ENCODE measurements around the gene EXOC3L4. TPM values are rescaled to one million over a fixed set of nuclear protein-coding genes. Genes with fewer than 3 reads are reported as not detected.

EXOC3L4 gene
- total and polyA plus RNA-seq, 2 donors (not counting 1 experiment from before 2014, with no cell fraction given) = not detected

DNA sequence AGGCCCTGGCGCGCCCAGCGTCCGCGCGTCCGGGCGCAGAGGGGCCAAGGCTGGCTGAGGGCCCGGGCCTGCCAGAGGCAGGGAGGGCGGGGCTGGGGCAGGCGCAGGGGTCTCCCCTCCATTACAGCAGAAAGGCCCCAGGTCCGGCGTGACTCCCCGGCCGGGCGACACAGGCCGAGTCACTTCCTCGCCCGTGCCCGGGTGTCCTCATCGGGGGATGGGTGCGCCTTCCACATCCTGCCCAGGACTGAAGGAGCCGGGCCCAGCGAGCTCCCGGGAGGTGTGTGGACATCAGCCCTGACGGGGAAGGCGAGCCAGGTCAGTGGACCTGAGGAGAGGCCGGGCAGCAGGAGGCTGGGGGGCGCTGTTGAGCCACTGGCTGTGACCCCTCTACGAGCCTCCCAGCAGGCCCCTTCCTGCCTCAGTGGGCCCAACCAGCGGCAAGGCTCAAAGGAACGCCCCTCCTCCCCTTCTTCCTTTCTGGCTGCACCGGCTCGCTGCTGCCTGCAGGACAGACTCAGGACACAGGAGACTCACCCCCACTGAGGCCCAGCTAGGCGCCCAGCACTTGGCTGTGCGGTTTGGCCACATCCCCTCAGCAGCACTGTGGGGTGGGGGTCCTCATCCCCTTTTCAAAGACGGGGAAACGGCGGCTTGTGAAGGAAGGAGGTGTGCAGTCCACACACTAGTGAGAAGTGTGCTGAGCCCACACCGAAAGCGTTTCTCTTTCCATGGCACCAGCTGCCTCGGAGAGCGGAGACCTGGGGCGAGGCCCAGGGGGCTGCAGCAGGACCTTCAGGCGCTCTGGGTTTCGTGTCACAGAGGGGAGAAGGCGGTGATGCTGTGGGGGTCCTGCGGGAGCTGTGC, 29.3 kb downstream of the EXOC3L4 start:
- no peak overlapping the region for H2AFZ ChIP-seq (ENCODE audit: insufficient read depth, low read depth, low read length, poor library complexity, severe bottlenecking)
- ATAC-seq (ENCODE audit: low read depth) (no peak), DNase-seq (no peak)
- H3K4me3 ChIP-seq (ENCODE audit: control extremely low read depth in 1 of 5, extremely low read depth in 1 of 5, insufficient read depth in 1 of 5, low read depth in 2 of 5, low read length in 4 of 5) = peak overlapping the region in 4 of 5 experiments; percentile 21 to 55 (median 46)
- H4K20me1 ChIP-seq (ENCODE audit: control insufficient read depth, insufficient read depth, low read length, poor library complexity, severe bottlenecking) = no peaks in the 10 kb centered on the region
- H3K9me3 Mint-ChIP-seq (ENCODE audit: insufficient read depth) = no peaks in the 10 kb centered on the region
- peaks cover 0 to 31% (median 17%) of the 10 kb centered on the region in 4 experiments for H3K27me3 ChIP-seq (replicated peaks in 1 of 4; ENCODE audit: control extremely low read depth in 1 of 4, control insufficient read depth in 3 of 4, insufficient read depth in 4 of 4, low read length in 3 of 4)
- peak overlapping the region; percentile 44 for H3K4me3 Mint-ChIP-seq
- H3K27me3 Mint-ChIP-seq = peaks cover 16% of the 10 kb centered on the region
- no peak overlapping the region for H3K27ac ChIP-seq (ENCODE audit: low read length in 2 of 2)
- H3K36me3 ChIP-seq (replicated peaks in 1 of 2; ENCODE audit: control extremely low read depth in 1 of 2, control insufficient read depth in 1 of 2, extremely low read depth in 1 of 2, insufficient read depth in 2 of 2, low read length in 1 of 2) = no peaks in the 10 kb centered on the region
- peaks cover 0 to 18% (median 0%) of the 10 kb centered on the region in 3 donors for H3K9me3 ChIP-seq (ENCODE audit: control extremely low read depth in 1 of 3, control insufficient read depth in 2 of 3, insufficient read depth in 1 of 3, low read length in 2 of 3)
- WGBS (ENCODE audit: insufficient coverage) = 14% methylated on average over 46 of the region's 48 CpGs
- no peak for TF ChIP-seq EZH2 (IDR thresholded peaks at IDR 0.05; ENCODE audit: borderline replicate concordance, insufficient read depth, low read depth, low read length, poor library complexity, severe bottlenecking)
- TF ChIP-seq, protein P1, sequence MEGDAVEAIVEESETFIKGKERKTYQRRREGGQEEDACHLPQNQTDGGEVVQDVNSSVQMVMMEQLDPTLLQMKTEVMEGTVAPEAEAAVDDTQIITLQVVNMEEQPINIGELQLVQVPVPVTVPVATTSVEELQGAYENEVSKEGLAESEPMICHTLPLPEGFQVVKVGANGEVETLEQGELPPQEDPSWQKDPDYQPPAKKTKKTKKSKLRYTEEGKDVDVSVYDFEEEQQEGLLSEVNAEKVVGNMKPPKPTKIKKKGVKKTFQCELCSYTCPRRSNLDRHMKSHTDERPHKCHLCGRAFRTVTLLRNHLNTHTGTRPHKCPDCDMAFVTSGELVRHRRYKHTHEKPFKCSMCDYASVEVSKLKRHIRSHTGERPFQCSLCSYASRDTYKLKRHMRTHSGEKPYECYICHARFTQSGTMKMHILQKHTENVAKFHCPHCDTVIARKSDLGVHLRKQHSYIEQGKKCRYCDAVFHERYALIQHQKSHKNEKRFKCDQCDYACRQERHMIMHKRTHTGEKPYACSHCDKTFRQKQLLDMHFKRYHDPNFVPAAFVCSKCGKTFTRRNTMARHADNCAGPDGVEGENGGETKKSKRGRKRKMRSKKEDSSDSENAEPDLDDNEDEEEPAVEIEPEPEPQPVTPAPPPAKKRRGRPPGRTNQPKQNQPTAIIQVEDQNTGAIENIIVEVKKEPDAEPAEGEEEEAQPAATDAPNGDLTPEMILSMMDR (IDR thresholded peaks at IDR 0.05) = no peak
- intact Hi-C loops (cut with micrococcal nuclease) = no loop called here
- peaks cover 15% of the 10 kb centered on the region for H3K4me1 Mint-ChIP-seq
- POLR2A ChIA-PET = no interaction called here
- no peak overlapping the region for H3K27ac Mint-ChIP-seq
- H3K79me2 ChIP-seq (ENCODE audit: control insufficient read depth, insufficient read depth, low read length) = no peaks in the 10 kb centered on the region
- H3K4me2 ChIP-seq (replicated peaks; ENCODE audit: low read depth, low read length, poor library complexity, severe bottlenecking) = peak overlapping the region; percentile 85
- peak overlapping the region; percentile 54 for H3K9ac ChIP-seq (ENCODE audit: low read length)
- CTCF ChIA-PET = interaction anchor here (1.9 kb wide), 1 partner anchor 19 kb away, joined by 6 read pairs; no protein-coding TSS in a partner anchor
- H3K4me1 ChIP-seq (ENCODE audit: control insufficient read depth in 2 of 2, insufficient read depth in 2 of 2, low read length in 2 of 2) = peaks cover 23% of the 10 kb centered on the region in 2 donors

DNA sequence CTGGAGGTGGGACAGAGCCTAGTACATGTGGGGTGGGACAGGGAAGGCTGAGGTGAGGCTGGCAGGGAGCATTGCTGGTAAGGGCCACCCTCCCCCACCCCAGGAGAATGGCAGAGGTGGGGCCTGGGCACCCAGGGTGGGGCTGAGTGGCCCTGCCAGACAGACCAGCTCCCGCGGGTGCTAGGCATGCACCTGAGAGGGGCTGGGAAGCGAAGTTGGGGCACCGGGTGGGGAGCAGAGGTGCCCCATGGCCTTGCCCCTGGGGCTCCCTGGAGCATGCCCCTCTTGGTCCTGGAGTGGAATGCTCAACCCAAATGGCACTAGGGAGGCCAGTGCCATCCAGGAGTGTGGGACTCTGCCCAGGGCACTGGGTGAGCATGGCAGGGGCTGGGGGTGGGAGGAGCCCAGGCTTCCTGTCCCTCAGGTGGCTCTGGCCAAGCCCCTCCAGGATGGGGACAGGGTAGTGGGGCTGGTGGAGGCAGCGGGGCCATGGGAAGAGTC, 30.0 kb downstream of the EXOC3L4 start:
- no peak overlapping the region for H3K27ac Mint-ChIP-seq
- H3K79me2 ChIP-seq (ENCODE audit: control insufficient read depth, insufficient read depth, low read length) = no peaks in the 10 kb centered on the region
- peaks cover 16% of the 10 kb centered on the region for H3K27me3 Mint-ChIP-seq
- no peak overlapping the region for H3K27ac ChIP-seq (ENCODE audit: low read length in 2 of 2)
- no peaks in the 10 kb centered on the region for H3K36me3 ChIP-seq (replicated peaks in 1 of 2; ENCODE audit: control extremely low read depth in 1 of 2, control insufficient read depth in 1 of 2, extremely low read depth in 1 of 2, insufficient read depth in 2 of 2, low read length in 1 of 2)
- peaks cover 0 to 31% (median 17%) of the 10 kb centered on the region in 4 experiments for H3K27me3 ChIP-seq (replicated peaks in 1 of 4; ENCODE audit: control extremely low read depth in 1 of 4, control insufficient read depth in 3 of 4, insufficient read depth in 4 of 4, low read length in 3 of 4)
- H3K9ac ChIP-seq (ENCODE audit: low read length) = no peak overlapping the region
- ChIA-PET POLR2A (no interaction called here), CTCF (interaction anchor here (1.3 to 1.9 kb wide), 2 partner anchors 20 kb away, joined by 4 to 6 read pairs; no protein-coding TSS in a partner anchor)
- H4K20me1 ChIP-seq (ENCODE audit: control insufficient read depth, insufficient read depth, low read length, poor library complexity, severe bottlenecking) = no peaks in the 10 kb centered on the region
- WGBS (ENCODE audit: insufficient coverage) = 84% methylated on average over 4 of the region's 5 CpGs
- peaks cover 0 to 18% (median 0%) of the 10 kb centered on the region in 3 donors for H3K9me3 ChIP-seq (ENCODE audit: control extremely low read depth in 1 of 3, control insufficient read depth in 2 of 3, insufficient read depth in 1 of 3, low read length in 2 of 3)
- H3K4me1 ChIP-seq (ENCODE audit: control insufficient read depth in 2 of 2, insufficient read depth in 2 of 2, low read length in 2 of 2) = peaks cover 23% of the 10 kb centered on the region in 2 donors
- TF ChIP-seq EZH2 (IDR thresholded peaks at IDR 0.05; ENCODE audit: borderline replicate concordance, insufficient read depth, low read depth, low read length, poor library complexity, severe bottlenecking) = no peak
- TF ChIP-seq, protein P1 (IDR thresholded peaks at IDR 0.05) = no peak
- no peak for ATAC-seq (ENCODE audit: low read depth)
- no peaks in the 10 kb centered on the region for H3K9me3 Mint-ChIP-seq (ENCODE audit: insufficient read depth)
- H2AFZ ChIP-seq (ENCODE audit: insufficient read depth, low read depth, low read length, poor library complexity, severe bottlenecking) = no peak overlapping the region
- intact Hi-C loops (cut with micrococcal nuclease) = no loop called here
- H3K4me1 Mint-ChIP-seq = peaks cover 15% of the 10 kb centered on the region
- H3K4me3 Mint-ChIP-seq = peak overlapping the region; percentile 44
- H3K4me3 ChIP-seq (ENCODE audit: control extremely low read depth in 1 of 5, extremely low read depth in 1 of 5, insufficient read depth in 1 of 5, low read depth in 2 of 5, low read length in 4 of 5) = no peak overlapping the region
- no peak for DNase-seq
- H3K4me2 ChIP-seq (replicated peaks; ENCODE audit: low read depth, low read length, poor library complexity, severe bottlenecking) = peak overlapping the region; percentile 85

All from B cell (primary cell).